GM12892 (cell line): ENCODE results near the gene TMEM107.

Experiments used
- POLR2A ChIP-seq: IDR thresholded peaks from 2 replicates; pipeline ENCODE4 v1.6.1; 2011; ENCODE audit warnings: low read depth, low read length, control low read depth
- TAF1 ChIP-seq: IDR thresholded peaks from 2 replicates; pipeline ENCODE4 v1.6.1; 2011; ENCODE audit warnings: low read depth, mild to moderate bottlenecking, control low read depth, low read length, borderline replicate concordance

DNA sequence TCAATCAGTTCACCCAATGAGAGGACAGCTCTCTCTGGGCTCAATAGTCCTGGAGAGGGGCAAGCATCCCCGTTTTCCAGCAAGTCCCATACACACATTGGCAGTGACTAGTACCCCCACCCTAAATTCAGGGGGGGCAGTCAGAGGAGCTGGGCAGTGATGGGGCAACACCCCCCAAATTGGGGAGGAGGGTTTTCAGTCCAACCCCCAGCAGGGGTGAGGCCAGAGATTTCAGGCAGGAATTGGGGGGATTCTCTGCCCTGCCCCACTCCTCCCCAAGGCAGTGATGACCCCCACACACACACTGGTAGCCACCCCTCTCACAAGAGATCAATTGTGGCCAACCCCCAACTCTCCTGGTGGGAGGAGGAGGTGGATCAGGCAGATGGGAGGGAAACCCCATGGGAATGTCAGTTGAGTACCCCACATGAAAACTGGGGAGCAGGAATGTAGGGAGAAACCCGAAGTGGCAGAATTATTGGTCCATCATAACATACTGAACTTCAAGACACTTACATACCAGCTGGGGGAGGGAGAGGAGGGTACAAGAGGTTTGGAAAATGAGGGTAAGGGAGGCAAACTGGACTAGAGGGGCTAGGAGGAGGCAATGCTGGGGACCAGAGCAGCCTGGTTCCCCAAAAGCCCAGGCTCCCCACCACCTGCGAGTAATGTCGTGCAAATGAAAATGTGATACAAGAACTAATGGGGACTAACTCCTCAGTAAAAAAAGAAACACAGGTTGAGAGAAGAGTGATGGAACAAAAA is 16.5 kb downstream of the TMEM107 start:
- TF ChIP-seq TAF1: no peak
- no peak for TF ChIP-seq POLR2A
